Measurements from ENCODE around the gene SERGEF. TPM values are rescaled to one million over a fixed set of nuclear protein-coding genes. Genes with fewer than 3 reads are reported as not detected.

SERGEF gene
- total RNA-seq, 3 donors from 2014 or later, result 23.6 to 45.0 (median 23.8) TPM

- DNase-seq (peak; percentile 51 to 68 (median 59)), ATAC-seq (peak; percentile 90)
- intact Hi-C loops (cut with DNase I, micrococcal nuclease), result no loop called here
- H3K4me1 ChIP-seq (ENCODE audit: low read depth), result no peaks in the 10 kb centered on the region
- H3K36me3 ChIP-seq (ENCODE audit: low read depth), result no peaks in the 10 kb centered on the region
- TF ChIP-seq, protein P1, sequence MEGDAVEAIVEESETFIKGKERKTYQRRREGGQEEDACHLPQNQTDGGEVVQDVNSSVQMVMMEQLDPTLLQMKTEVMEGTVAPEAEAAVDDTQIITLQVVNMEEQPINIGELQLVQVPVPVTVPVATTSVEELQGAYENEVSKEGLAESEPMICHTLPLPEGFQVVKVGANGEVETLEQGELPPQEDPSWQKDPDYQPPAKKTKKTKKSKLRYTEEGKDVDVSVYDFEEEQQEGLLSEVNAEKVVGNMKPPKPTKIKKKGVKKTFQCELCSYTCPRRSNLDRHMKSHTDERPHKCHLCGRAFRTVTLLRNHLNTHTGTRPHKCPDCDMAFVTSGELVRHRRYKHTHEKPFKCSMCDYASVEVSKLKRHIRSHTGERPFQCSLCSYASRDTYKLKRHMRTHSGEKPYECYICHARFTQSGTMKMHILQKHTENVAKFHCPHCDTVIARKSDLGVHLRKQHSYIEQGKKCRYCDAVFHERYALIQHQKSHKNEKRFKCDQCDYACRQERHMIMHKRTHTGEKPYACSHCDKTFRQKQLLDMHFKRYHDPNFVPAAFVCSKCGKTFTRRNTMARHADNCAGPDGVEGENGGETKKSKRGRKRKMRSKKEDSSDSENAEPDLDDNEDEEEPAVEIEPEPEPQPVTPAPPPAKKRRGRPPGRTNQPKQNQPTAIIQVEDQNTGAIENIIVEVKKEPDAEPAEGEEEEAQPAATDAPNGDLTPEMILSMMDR (IDR thresholded peaks at IDR 0.05), result no peak
- no peaks in the 10 kb centered on the region for H3K9me3 ChIP-seq
- no peak within 1 kb of the TSS for H3K4me3 ChIP-seq
Measured at GRCh38 chr11:18046116-18046777, 33.4 kb upstream of the SERGEF start, which contains the start of gene TPH1. TPH1 (minus strand) TSS chr11:18046269; CDS start chr11:18040762, 5,507 bp downstream.

- Histone ChIP-seq H3K9me3 (no peaks in the 10 kb centered on the region), H3K4me1 (ENCODE audit: low read depth) (no peaks in the 10 kb centered on the region), H3K4me3 (no peak overlapping the region), H3K36me3 (ENCODE audit: low read depth) (no peaks in the 10 kb centered on the region)
- ATAC-seq (no peak), DNase-seq (no peak)
- TF ChIP-seq, protein P1 (IDR thresholded peaks at IDR 0.05), result no peak
- intact Hi-C loops (cut with DNase I, micrococcal nuclease), result no loop called here
Measured at GRCh38 chr11:18036456-18036855, 23.6 kb upstream of the SERGEF start.

DNA sequence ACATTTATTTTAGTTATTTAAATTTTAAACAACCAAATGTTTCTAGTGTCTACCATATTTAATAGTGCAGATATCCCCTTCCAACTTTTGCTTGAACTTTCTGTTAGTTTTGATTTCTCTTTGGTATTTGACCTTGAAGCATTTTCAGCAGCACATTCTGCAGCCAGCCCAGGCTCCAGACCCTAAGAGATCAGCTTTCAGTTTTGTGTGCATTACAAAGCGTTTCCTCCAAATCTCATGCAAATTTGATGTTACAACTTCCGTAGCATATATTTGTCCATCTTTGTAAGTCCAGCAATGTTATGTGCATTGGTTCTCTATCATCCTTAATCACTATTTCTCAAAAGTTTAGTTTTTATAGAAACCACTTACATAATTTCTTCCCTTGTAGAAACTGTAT, 14.6 kb upstream of the SERGEF start:
- DNase-seq (no peak), ATAC-seq (no peak)
- intact Hi-C loops (cut with DNase I, micrococcal nuclease), result no loop called here
- Histone ChIP-seq H3K36me3 (ENCODE audit: low read depth) (no peaks in the 10 kb centered on the region), H3K9me3 (no peaks in the 10 kb centered on the region), H3K4me3 (no peak overlapping the region), H3K4me1 (ENCODE audit: low read depth) (no peaks in the 10 kb centered on the region)
- TF ChIP-seq, protein P1 (IDR thresholded peaks at IDR 0.05), result no peak

- Histone ChIP-seq H3K4me3 (no peak overlapping the region), H3K4me1 (ENCODE audit: low read depth) (no peaks in the 10 kb centered on the region), H3K36me3 (ENCODE audit: low read depth) (no peaks in the 10 kb centered on the region), H3K9me3 (no peaks in the 10 kb centered on the region)
- intact Hi-C loops (cut with DNase I, micrococcal nuclease), result no loop called here
- ATAC-seq (no peak), DNase-seq (no peak)
- TF ChIP-seq, protein P1 (IDR thresholded peaks at IDR 0.05), result no peak
Measured at GRCh38 chr11:18022419-18022818, 9.6 kb upstream of the SERGEF start.

GRCh38 chr11:18019650-18020049, 6.8 kb upstream of the SERGEF start:
- Histone ChIP-seq H3K4me3 (no peak overlapping the region), H3K4me1 (ENCODE audit: low read depth) (no peaks in the 10 kb centered on the region), H3K9me3 (no peaks in the 10 kb centered on the region), H3K36me3 (ENCODE audit: low read depth) (no peaks in the 10 kb centered on the region)
- TF ChIP-seq, protein P1 (IDR thresholded peaks at IDR 0.05), result no peak
- no peak for DNase-seq
- no peak for ATAC-seq
- intact Hi-C loops (cut with DNase I, micrococcal nuclease), result no loop called here
